Islet of Langerhans (tissue), 1 donor: ENCODE data around the gene PMEL.
"Not testable (repeated sequence)": the region's sequence is repeated elsewhere in the genome, so short reads cannot be mapped to it uniquely, and the experiment has no call there.

Experiments
- FAIRE-seq: peaks from one replicate; lab custom pipeline; 2011; peaks lifted over from hg19 to GRCh38; lab: Jason Lieb, UNC

PMEL gene

DNA sequence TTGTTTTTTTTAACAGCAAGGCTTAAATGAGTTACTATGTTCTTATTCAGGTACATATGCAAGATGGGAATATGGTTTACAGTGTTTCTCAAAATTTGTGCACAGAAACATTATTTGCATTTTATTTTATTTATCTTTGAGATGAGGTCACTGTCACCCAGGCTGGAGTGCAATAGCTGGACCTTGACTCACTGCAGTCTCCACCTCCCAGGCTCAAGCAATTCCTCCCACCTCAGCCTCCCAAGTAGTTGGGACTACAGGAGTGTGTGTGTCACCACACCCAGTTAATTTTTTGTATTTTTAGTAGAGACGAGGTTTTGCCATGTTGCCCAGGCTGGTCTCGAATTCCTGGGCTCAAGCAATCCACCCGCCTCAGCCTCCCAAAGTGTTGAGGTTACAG lies 46.8 kb downstream of the PMEL start:
- FAIRE-seq = not testable (repeated sequence)

DNA sequence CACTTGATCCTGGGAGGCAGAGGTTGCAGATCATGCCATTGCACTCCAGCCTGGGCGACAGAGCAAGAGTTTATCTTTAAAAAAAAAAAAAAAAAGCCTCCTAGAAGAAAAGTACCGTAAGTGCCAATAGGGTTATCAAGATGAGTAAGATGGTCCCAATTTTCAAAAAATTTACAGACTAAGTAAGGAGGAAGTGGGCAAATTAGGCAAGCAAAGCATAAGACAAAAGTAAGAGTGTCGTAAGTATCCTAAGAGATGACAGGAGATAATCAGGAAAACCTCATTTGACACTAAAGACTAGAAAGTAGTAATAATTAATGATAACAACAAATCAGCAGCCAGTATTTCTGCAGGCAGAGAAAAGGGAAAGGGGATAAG lies 50.4 kb downstream of the PMEL start:
- FAIRE-seq = no peak

DNA sequence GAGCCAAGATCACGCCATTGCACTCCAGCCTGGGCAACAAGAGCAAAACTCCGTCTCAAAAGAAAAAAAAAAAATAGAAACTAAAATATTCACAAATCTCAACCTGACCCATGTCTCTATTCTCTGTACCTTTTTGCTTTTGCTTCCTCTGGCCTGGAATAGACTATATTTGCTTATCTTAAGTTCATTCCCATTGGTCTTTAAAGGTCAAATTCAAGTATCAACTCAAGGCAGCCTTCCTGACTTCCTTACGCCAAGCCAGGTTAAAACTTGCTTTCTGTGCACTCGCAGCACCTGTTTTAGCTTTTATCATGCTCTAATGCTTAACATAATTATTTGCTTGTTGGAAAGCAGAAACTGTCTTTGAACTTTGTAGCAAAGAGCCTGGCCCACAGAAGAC lies 52.9 kb downstream of the PMEL start:
- no peak for FAIRE-seq

DNA sequence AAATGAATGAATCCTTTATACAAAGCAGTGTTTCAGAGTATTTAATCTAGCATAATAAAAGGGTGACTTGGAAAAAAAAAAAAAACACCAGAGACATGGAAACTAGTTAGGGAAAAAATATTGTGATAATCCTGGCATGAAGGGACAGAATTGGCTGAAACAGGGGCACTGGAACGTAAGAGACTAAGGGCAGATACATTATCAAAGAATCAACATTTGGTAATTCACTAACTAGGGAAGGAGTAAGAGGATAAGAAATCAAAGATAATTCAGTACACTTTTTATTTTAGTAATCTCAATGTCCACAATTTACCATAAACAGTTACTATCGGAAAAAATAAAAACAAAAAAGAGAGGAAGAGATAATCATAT lies 56.3 kb downstream of the PMEL start:
- no peak for FAIRE-seq

DNA sequence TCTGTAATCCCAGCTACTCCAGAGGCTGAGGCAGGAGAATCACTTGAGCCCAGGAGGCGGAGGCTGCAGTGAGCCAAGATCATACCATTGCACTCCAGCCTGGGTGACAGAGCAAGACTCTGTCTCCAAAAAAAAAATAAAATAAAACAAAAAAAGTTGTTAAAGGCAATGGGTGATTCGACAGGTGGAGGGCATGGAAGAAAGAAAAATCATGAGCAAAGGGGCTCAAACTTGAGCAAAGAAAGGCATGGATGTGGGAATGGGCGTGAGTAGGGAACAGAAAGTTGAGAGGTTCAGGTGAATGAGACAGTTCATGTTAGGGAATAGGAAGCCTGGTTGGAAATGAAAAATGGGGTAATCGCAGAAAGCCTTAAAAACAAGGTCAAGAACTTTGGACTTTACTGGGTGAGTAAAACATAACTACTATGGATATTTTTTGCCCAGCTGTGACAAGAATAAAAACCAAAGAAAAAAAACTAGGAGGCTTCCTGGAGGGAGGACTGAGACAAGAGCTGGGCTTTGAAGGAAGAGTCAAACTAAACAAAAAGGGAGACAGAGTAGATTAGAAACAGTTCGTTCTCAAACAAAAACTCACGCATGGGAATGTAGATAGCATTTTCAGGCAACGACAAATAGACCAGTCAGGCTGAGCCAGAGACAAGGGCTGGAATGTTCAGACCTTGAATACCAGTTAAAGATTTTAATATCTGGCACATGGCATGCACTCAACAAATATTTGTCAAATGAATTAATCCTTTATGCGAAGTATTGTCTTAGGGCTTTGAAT lies 56.9 kb downstream of the PMEL start:
- FAIRE-seq = no peak

DNA sequence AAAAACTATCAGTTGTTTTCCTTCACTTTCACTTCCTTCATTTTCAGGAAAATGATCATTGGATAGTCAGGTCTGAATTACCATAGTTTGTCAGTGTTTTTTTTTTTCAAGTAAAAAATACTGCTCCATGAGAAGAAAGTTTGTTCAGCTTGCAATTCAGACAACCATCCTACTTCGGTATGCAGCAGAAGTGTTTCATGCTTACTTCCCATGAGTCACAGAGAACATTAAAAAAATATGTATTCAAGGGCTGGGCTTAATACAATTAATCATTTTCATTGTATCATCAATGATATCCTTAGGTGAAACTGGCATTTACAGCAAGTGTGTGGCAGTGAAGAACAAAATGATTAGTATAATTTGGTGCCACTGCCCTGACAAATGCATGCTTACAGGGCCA lies 59.8 kb downstream of the PMEL start:
- no peak for FAIRE-seq
